Prostate gland (tissue), 2 donors: ENCODE results near the gene ZCCHC10.
"Not testable (repeated sequence)": the region's sequence is repeated elsewhere in the genome, so short reads cannot be mapped to it uniquely, and the experiment has no call there.

Source experiments
- POLR2A ChIP-seq: fragments of 450-650 bp; IDR thresholded peaks from one replicate; pipeline ENCODE4 v1.6.1; 2016; ENCODE audit warnings: antibody characterized with exemption, mild to moderate bottlenecking
- POLR2AphosphoS5 ChIP-seq: sonication (generic); formaldehyde crosslinking; IDR thresholded peaks from one replicate; pipeline ENCODE4 v1.6.1; 2017; ENCODE audit warnings: antibody characterized with exemption
- TF ChIP-seq, protein P1 (sequence below), 4 experiments: fragments of 200-600 bp in 2 of 4; fragments of 450-650 bp in 2 of 4; sonication (generic) in 2 of 4; IDR thresholded peaks; 1 replicate in 3 of 4; 2 replicates in 1 of 4; pipeline ENCODE4 v1.5.1; 2016 to 2019; ENCODE audit warnings: antibody characterized with exemption in 4 of 4, mild to moderate bottlenecking in 2 of 4, moderate library complexity in 2 of 4

DNA sequence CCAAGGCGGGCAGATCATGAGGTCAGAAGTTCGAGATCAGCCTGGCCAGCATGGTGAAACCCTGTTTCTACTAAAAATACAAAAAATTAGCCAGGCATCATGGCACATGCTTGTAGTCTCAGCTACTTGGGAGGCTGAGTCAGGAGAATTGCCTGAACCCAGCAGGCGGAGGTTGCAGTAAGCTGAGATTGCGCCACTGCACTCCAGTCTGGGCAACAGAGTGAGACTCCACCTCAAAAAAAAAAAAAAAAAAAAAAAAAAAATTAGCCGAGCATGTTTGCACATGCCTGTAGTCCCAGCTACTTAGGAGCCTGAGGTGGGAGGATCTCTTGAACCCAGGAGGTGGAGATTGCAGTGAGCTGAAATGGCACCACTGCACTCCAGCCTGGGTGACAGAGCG lies 10.3 kb upstream of the ZCCHC10 start:
- TF ChIP-seq, protein P1, sequence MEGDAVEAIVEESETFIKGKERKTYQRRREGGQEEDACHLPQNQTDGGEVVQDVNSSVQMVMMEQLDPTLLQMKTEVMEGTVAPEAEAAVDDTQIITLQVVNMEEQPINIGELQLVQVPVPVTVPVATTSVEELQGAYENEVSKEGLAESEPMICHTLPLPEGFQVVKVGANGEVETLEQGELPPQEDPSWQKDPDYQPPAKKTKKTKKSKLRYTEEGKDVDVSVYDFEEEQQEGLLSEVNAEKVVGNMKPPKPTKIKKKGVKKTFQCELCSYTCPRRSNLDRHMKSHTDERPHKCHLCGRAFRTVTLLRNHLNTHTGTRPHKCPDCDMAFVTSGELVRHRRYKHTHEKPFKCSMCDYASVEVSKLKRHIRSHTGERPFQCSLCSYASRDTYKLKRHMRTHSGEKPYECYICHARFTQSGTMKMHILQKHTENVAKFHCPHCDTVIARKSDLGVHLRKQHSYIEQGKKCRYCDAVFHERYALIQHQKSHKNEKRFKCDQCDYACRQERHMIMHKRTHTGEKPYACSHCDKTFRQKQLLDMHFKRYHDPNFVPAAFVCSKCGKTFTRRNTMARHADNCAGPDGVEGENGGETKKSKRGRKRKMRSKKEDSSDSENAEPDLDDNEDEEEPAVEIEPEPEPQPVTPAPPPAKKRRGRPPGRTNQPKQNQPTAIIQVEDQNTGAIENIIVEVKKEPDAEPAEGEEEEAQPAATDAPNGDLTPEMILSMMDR (IDR thresholded peaks at IDR 0.05) = not testable (repeated sequence)
- not testable (repeated sequence) for TF ChIP-seq POLR2A, POLR2AphosphoS5
